ENCODE data around the gene OR6Y1.

OR6Y1 gene

DNA sequence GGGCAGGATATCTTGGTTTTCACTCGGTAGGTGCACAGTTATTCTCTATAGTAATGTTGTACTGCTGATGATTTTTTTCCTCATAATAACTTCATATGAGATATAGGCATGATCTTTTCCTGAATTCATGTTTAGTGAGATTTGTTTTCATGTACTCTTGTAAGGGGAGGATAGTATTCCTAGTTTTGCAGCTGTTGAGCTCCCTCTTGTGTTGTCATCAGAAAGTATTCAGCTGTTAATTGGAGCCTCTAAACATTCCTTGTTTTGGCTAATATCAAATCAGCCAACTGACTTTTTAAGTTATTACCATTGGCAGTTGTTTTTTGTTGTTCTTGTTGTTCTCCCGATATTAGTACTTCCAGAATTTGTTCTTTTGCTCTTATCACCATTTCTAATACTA is 57.8 kb downstream of the OR6Y1 start:
- no peak for DNase-seq

DNA sequence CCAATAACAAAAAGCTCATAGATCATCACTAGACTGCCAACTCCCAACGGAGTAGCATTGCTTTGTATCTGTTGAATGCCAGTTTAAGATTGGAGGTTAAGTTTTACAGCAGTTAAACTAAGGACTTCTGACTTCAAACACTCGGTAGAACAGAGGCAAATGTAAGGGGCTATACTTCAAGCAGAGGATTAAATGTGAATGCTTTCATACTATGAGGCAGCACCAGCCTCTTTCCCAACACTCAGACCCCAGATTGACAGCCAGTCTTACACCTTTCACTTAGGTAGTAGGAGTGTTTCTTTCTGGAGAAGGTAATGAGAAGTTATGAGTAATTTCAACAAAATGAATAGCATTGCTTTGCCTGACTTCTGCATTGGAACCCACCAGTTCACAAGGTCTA is 59.4 kb downstream of the OR6Y1 start:
- DNase-seq, result no peak
